Measurements from ENCODE around the gene PRKCB.

- TF ChIP-seq CTCF (IDR thresholded peaks at IDR 0.05) = no peak
- TF ChIP-seq POLR2A (IDR thresholded peaks at IDR 0.05) = no peak
Measured at GRCh38 chr16:24116046-24116776, 280.4 kb downstream of the PRKCB start.
